Prostate gland (tissue), 2 donors: Measurements from ENCODE around the gene PXT1.

Source experiments
- POLR2AphosphoS5 ChIP-seq: sonication (generic); formaldehyde crosslinking; IDR thresholded peaks from one replicate; pipeline ENCODE4 v1.6.1; 2017; ENCODE audit warnings: antibody characterized with exemption
- TF ChIP-seq, protein P1 (sequence below), 4 experiments: fragments of 200-600 bp in 2 of 4; fragments of 450-650 bp in 2 of 4; sonication (generic) in 2 of 4; IDR thresholded peaks; 1 replicate in 3 of 4; 2 replicates in 1 of 4; pipeline ENCODE4 v1.5.1; 2016 to 2019; ENCODE audit warnings: antibody characterized with exemption in 4 of 4, mild to moderate bottlenecking in 2 of 4, moderate library complexity in 2 of 4

DNA sequence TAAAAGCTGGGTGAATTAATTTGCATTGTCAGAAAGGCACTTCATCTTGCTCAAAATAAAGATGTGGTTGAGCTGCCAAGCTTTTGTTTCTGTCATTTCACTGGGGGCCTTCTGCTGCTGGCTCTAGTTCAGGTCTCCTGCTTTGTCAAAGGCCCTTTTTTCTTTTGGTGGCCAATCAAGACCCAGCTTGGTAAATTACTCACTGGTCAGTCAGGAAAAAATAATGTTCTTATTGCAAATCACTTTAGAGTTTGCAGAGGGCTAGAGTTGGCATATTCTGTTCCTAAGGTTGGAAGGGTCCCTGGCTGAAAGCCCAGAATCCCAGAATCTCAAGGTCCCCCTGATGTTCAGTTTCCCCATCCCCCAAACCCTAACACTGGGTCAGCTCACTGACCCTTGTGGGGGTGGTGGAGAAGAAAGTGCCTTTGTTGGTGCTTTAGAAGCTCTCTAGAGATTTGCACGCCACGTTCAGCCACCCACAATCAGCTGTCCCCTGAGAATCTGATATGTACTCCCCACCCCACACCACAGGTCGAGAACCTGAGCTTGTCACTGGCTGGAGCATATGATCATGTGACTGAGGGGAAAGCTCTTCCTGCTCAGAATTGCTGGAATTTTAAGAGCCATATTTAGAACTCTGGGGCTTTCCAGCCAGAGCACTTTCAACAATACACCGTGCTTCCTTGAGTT is 84.3 kb downstream of the PXT1 start:
- TF ChIP-seq, protein P1, sequence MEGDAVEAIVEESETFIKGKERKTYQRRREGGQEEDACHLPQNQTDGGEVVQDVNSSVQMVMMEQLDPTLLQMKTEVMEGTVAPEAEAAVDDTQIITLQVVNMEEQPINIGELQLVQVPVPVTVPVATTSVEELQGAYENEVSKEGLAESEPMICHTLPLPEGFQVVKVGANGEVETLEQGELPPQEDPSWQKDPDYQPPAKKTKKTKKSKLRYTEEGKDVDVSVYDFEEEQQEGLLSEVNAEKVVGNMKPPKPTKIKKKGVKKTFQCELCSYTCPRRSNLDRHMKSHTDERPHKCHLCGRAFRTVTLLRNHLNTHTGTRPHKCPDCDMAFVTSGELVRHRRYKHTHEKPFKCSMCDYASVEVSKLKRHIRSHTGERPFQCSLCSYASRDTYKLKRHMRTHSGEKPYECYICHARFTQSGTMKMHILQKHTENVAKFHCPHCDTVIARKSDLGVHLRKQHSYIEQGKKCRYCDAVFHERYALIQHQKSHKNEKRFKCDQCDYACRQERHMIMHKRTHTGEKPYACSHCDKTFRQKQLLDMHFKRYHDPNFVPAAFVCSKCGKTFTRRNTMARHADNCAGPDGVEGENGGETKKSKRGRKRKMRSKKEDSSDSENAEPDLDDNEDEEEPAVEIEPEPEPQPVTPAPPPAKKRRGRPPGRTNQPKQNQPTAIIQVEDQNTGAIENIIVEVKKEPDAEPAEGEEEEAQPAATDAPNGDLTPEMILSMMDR (IDR thresholded peaks at IDR 0.05) = no peak
- no peak for TF ChIP-seq POLR2AphosphoS5
